GM12878 (cell line): Measurements from ENCODE around the gene GPC6.

Source experiments
- EGR1 ChIP-seq, 2 experiments: IDR thresholded peaks; 1 replicate in 1 of 2; 2 replicates in 1 of 2; pipeline ENCODE4 v1.6.1; 2011 to 2012; ENCODE audit warnings: low read depth in 2 of 2, low read length in 2 of 2, borderline replicate concordance in 1 of 2, mild to moderate bottlenecking in 1 of 2, moderate library complexity in 1 of 2
- GATAD2B ChIP-seq: fragments of 450-650 bp; conservative IDR thresholded peaks from 2 replicates; pipeline ENCODE4 v1.6.1; 2017; ENCODE audit warnings: low read depth, mild to moderate bottlenecking, moderate library complexity
- KLF5 ChIP-seq: fragments of 450-650 bp; IDR thresholded peaks from 2 replicates; pipeline ENCODE4 v1.6.1; 2014; ENCODE audit warnings: mild to moderate bottlenecking; ENCODE audit not compliant: partially characterized antibody
- POLR2A ChIP-seq: IDR thresholded peaks from 2 replicates; pipeline ENCODE4 v1.6.1; 2011; ENCODE audit warnings: low read depth, mild to moderate bottlenecking, low read length
- SIN3A ChIP-seq: IDR thresholded peaks from 2 replicates; pipeline ENCODE4 v1.6.1; 2012; ENCODE audit warnings: low read depth, low read length, improper control_type of control experiment
- TAF1 ChIP-seq: IDR thresholded peaks from 2 replicates; pipeline ENCODE4 v1.6.1; 2011; ENCODE audit warnings: mild to moderate bottlenecking, low read depth, low read length, borderline replicate concordance
- ZBED1 ChIP-seq: IDR thresholded peaks from 2 replicates; pipeline ENCODE4 v1.6.1; 2016; ENCODE audit warnings: borderline replicate concordance
- ZBTB4 ChIP-seq: fragments of 450-650 bp; formaldehyde crosslinking; IDR thresholded peaks from 2 replicates; pipeline ENCODE4 v1.4.0; 2022; ENCODE audit warnings: mild to moderate bottlenecking, moderate library complexity
- ZNF622 ChIP-seq: fragments of 450-650 bp; IDR thresholded peaks from 2 replicates; pipeline ENCODE4 v1.6.1; 2017; ENCODE audit warnings: mild to moderate bottlenecking, inconsistent platforms
- TF ChIP-seq, protein P1 (sequence below), 3 experiments: IDR thresholded peaks in 2 of 3; conservative IDR thresholded peaks in 1 of 3; 2 replicates each; pipeline ENCODE4 v1.5.1; 2011; ENCODE audit warnings: low read depth in 3 of 3, low read length in 3 of 3, mild to moderate bottlenecking in 3 of 3, control low read depth in 2 of 3, moderate library complexity in 2 of 3, inconsistent platforms in 1 of 3, mixed read lengths in 1 of 3; ENCODE audit not compliant: control insufficient read depth in 2 of 3, insufficient read depth in 1 of 3; ENCODE audit errors: extremely low read depth in 1 of 3

- TF ChIP-seq, protein P1, sequence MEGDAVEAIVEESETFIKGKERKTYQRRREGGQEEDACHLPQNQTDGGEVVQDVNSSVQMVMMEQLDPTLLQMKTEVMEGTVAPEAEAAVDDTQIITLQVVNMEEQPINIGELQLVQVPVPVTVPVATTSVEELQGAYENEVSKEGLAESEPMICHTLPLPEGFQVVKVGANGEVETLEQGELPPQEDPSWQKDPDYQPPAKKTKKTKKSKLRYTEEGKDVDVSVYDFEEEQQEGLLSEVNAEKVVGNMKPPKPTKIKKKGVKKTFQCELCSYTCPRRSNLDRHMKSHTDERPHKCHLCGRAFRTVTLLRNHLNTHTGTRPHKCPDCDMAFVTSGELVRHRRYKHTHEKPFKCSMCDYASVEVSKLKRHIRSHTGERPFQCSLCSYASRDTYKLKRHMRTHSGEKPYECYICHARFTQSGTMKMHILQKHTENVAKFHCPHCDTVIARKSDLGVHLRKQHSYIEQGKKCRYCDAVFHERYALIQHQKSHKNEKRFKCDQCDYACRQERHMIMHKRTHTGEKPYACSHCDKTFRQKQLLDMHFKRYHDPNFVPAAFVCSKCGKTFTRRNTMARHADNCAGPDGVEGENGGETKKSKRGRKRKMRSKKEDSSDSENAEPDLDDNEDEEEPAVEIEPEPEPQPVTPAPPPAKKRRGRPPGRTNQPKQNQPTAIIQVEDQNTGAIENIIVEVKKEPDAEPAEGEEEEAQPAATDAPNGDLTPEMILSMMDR (IDR thresholded peaks at IDR 0.05 in 2 of 3, conservative IDR thresholded peaks at IDR 0.05 in 1 of 3; ENCODE audit: control insufficient read depth in 2 of 3, extremely low read depth in 1 of 3, insufficient read depth in 1 of 3, low read depth in 3 of 3, low read length in 3 of 3), result no peak
- TF ChIP-seq POLR2A (no peak), KLF5 (no peak), ZNF622 (no peak), ZBTB4 (no peak), ZBED1 (no peak), GATAD2B (no peak), EGR1 (IDR thresholded peaks at IDR 0.05; ENCODE audit: borderline replicate concordance in 1 of 2, low read depth in 2 of 2, low read length in 2 of 2) (no peak), SIN3A (no peak), TAF1 (no peak)
These were observed 1155.9 kb downstream of the GPC6 start for GRCh38 chr13:94382517-94382916.
